Fibroblast of skin of scalp (primary cell): ENCODE results near the gene STAG3.
A peak's percentile ranks its signal among the peaks of the same experiment; 100 is the strongest.
"Not testable (repeated sequence)": the region's sequence is repeated elsewhere in the genome, so short reads cannot be mapped to it uniquely, and the experiment has no call there.

Experiments used
- DNase-seq: peaks from one replicate; pipeline ENCODE4 v3.0.0-alpha.2; 2013

Gene STAG3

GRCh38 chr7:100176096-100177044, 1.3 kb upstream of the STAG3 start:
- DNase-seq = no peak

- DNase-seq = not testable (repeated sequence)
Observed at GRCh38 chr7:100180084-100180483, 2.4 kb downstream of the STAG3 start.

GRCh38 chr7:100182616-100183015, 4.9 kb downstream of the STAG3 start:
- not testable (repeated sequence) for DNase-seq

- not testable (repeated sequence) for DNase-seq
Observed at GRCh38 chr7:100183090-100183489, 5.4 kb downstream of the STAG3 start.

GRCh38 chr7:100185726-100186125, 8.0 kb downstream of the STAG3 start:
- no peak for DNase-seq

GRCh38 chr7:100189061-100189460, 11.3 kb downstream of the STAG3 start:
- no peak for DNase-seq

GRCh38 chr7:100190048-100190711, 12.5 kb downstream of the STAG3 start:
- peak; percentile 82 for DNase-seq

GRCh38 chr7:100191775-100192174, 14.1 kb downstream of the STAG3 start:
- peak; percentile 34 for DNase-seq

- not testable (repeated sequence) for DNase-seq
Observed at GRCh38 chr7:100192281-100192862, 14.7 kb downstream of the STAG3 start.

GRCh38 chr7:100192969-100193368, 15.3 kb downstream of the STAG3 start:
- no peak for DNase-seq

GRCh38 chr7:100195222-100195621, 17.5 kb downstream of the STAG3 start:
- no peak for DNase-seq

GRCh38 chr7:100195901-100196322, 18.2 kb downstream of the STAG3 start:
- not testable (repeated sequence) for DNase-seq

- DNase-seq = no peak
Observed at GRCh38 chr7:100198266-100198665, 20.5 kb downstream of the STAG3 start.

- no peak for DNase-seq
Observed at GRCh38 chr7:100200693-100201092, 23.0 kb downstream of the STAG3 start.

- DNase-seq = no peak
Observed at GRCh38 chr7:100204454-100204853, 26.7 kb downstream of the STAG3 start.

GRCh38 chr7:100208911-100209408, 31.2 kb downstream of the STAG3 start:
- DNase-seq = no peak

GRCh38 chr7:100209493-100209892, 31.8 kb downstream of the STAG3 start:
- no peak for DNase-seq

GRCh38 chr7:100210805-100211204, 33.1 kb downstream of the STAG3 start:
- DNase-seq = no peak

- DNase-seq = no peak
Observed at GRCh38 chr7:100211342-100211780, 33.6 kb downstream of the STAG3 start.

GRCh38 chr7:100212631-100213286, 35.0 kb downstream of the STAG3 start:
- DNase-seq = no peak

- no peak for DNase-seq
Observed at GRCh38 chr7:100213672-100214071, 36.0 kb downstream of the STAG3 start.

- not testable (repeated sequence) for DNase-seq
Observed at GRCh38 chr7:100214356-100214755, 36.6 kb downstream of the STAG3 start.
